GM19023 (cell line): ENCODE data around the gene ETV3L.
"Not testable (repeated sequence)": the region's sequence is repeated elsewhere in the genome, so short reads cannot be mapped to it uniquely, and the experiment has no call there.

Experiments
- ATAC-seq: cut with Tn5 transposase; IDR thresholded peaks from one replicate; pipeline ENCODE4 v1.9.1; 2021; ENCODE audit warnings: mild to moderate bottlenecking, moderate library complexity; ENCODE audit not compliant: unreplicated experiment

Gene ETV3L

DNA sequence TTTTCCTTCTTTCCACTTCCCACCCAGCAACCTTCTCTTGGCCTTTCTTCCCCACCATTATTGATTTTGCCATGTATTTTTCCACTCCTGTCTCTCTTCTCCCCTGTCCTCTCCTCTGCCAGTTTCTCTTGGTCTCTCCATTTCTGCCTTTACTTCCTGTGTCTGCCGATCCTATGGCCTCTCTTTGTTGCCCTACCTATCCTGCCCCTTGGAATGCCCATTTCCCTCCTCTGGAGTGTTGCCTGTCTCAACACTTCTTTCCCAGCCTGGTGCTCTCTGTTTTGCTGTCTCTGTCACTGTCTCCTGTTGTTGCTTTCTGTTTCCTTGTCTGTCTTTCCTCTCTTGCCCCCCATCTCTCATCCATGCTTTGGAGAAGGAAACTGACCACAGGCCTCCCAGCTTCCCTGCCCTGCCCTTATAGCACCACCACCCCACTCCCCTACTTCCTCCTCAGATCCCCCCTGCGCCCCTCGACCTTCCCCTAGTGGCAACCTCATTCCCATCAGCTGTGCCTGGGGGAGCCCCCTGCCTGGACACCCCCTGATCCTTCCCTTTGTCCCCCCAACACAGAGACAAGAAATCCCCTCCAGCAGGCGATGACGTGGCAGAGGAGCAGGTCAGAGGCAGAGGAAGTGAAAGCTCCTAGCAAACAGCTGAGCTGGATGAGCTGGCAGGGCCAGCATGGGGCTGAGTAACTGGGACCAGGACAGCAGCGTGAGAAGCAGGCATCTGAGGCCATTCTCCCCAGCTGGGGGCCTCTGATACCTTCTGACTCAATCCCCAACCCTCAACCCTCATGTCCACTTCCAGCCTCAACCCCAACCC, 6.6 kb upstream of the ETV3L start:
- peak; percentile 84 for ATAC-seq

DNA sequence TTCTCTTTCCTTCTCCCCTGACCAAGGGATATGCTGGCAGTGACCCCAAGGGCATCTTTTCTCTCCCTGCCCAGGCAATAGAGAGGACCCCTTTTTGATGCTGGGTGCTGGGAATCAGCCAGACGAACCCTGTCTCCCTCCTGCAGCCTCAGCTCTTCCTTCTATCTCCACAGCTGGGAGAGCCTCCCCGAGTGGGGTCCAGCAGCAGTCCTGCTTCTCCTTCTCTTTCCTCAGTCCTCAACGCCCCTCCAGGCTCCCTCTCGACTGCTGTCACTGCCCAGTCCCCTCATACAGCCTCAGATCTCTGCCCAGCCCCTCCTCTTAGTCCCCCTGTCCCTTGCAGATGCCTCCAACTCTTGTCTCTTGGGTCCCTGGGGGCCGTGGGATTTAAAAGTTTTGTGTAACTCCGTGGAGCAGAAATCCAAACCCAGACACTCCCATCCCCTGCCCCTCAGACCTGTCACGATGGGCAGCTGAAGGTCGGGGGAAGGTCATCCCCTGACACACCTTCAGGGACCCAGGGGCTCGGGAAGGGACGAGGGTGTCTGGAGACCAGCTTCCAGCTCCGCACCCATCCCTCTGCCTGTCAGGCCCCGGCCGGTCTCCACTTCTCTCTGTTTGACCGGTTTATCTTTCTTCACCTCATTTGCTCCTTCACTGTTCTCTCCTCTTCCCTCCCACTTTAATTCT, 5.8 kb upstream of the ETV3L start:
- no peak for ATAC-seq

DNA sequence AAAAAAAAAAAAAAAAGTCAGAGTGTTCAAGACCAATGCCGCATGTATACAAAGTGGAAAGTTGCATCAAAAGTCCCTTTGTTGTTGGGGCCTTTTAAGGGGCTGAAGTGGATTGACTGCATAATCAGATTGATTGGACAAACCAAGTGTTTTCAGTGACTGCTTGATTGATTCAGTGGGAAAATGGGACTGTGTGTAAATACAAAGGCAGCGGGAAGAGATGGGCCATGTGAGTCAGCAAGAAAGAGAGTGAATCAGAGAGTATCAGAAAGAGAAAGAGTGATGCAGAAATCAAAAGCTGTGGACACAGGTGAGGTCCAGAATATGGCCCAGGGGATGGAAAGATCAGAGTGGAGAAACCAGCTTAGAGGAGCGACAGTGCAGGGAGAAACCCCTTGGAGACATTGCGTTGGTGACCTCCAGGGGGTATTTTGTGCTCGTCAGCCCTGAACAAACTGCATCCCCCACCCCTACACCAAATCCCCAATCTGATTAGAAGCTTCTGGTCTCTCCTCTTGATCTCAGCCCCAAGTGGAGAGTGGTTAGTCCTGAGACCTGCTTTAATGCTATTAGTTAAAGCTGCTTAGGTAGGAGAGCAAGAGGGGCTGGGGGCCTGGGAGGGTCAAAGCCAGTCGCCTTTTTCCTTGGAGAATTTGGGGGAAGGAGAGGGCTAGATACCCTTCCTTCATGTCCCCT, 5.1 kb upstream of the ETV3L start:
- ATAC-seq: no peak

DNA sequence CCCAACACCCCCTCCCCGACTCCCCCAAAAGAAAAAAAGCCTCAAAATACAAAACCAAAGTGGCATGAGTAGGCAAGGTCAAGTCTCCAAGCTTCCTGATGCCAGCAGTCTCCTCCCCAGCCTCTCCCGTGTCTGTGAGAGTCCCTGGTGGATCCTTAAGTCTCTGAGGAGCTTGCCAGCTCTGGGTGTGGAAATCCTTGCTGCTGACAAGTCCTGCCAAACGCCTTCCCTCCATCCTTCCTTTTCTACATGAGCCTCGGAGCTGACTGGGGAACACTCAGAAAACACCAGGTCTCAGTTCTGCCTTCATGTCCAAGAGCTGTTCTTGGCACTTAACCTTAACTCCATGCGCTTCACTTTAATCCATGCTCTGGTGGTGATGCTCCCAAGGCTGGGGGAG, 3.7 kb upstream of the ETV3L start:
- no peak for ATAC-seq

DNA sequence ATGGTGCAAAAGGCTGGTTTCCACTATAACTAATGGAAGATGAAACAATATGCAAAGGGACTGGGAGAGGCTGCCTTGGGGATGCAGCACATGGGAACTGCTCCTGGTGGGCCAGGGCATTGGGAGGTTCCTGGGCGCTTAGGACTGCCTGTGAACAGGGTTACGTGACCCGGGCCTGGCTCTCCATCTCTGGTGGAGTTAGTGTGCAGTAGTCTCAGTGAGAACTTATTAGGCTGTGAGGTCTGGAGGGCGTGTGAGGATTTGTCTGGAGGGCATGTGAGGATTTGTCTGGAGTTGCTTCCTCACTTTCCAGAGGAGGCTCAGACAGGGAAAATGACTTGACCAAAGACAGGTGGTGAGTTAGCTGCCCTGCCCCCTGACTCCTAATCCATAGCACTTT, 1.5 kb upstream of the ETV3L start:
- no peak for ATAC-seq

DNA sequence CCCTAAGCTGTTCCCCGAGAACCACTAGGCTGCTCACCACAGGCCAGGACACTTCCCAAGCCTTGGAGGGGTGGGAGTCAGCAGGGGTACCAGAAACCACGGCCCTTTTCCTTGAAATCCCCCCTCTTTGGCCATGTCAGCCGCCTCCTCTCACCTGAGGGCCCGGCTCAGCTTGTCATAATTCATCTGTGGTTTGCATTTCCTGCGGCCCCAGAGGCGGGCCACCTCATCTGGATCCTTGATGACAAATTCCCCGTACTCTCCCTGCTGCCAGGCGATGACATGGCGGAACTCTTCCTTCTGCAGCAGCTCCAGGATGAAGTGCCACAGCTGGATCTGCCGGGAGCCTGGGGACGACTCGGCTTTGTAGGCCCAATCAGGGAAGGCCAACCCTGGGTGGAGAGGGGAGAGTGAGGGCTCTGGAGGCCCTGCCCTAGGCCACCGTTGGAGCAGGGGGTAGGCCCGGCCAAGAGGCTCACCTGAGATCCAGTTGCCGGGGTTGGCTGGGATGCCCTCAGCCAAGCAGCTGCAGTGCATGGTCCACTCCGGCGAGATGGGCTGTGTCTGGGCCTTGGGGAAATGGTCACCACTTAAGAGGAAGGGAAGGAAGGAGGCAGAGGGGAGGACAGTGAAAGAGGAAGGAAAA, 498 bp downstream of the ETV3L start:
- ATAC-seq: not testable (repeated sequence)

DNA sequence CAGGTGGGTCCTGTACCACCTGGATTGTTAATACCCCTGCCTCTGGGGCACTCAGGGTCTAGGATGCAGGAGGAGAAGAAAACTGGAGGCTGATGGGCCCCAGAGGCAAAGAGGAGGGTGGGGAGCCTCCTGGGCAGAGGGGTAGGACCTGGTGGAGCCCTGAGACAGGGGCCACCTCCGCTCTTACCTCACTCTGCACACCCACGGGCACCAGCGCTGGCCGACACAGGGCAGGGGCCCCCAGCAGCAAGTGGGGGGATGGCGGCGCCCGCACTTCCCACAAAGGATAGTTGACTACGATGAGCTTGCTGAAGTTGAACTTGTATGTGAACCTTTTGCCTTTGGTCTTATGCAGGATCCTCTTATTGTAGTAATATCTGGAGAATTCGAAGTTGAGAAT, 1.1 kb downstream of the ETV3L start:
- ATAC-seq: no peak

DNA sequence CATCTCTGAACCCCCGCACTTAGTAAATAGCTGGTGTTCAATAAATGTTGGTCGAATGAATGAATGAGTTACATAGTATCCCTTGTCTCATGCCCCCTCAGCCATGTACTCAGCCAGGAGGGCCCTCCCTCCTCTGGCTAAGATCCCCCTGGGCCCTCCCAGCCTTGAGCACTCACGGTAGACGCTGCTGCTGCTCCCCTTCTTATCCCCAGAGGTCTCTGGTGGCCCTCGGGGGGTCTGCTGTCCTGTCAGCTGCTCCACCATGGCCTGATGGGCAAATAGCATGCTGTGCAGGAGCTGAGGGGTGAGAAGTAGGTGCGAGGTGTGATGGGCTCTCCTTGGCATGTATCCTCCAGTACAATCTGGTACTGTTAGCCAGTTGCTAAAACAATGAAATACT, 1.9 kb downstream of the ETV3L start:
- ATAC-seq: no peak

DNA sequence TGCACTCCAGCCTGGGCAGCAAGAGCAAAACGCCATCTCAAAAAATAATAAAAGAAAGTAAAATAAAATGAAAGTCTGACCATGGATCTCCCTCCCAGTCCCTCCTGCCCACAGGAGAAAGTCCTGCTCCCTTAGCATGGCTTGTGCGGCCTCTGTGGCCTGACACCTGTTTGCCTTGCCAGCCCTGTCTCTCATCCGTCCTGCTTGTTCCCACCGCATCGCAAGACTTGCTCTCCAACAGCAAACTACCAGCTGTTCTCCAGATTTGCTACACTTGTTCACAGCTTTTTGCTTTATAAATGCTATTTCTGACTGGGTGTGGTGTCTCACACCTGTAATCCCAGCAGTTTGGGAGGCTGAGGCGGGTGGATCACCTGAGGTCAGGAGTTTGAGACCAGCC, 2.7 kb downstream of the ETV3L start:
- no peak for ATAC-seq

DNA sequence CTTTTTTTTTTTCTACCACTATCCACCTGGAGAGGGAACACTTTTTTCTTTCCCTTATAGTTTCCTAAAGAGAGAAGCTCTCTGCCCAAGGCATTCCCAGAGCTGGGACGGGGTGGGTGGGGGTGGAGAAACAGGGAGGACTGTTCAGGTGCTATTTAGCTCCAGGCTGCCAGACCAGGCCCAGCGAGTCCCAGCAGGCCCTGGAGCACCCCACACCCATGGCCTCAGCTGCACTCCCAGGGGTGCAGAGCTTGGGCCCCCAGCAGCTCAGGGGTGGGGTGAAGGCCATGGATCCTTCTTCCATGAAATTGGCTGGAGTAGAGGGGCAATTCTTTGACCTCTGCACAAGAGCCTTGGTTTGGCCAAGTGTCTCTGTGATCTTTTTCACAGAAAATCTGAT, 4.1 kb downstream of the ETV3L start:
- ATAC-seq: no peak

DNA sequence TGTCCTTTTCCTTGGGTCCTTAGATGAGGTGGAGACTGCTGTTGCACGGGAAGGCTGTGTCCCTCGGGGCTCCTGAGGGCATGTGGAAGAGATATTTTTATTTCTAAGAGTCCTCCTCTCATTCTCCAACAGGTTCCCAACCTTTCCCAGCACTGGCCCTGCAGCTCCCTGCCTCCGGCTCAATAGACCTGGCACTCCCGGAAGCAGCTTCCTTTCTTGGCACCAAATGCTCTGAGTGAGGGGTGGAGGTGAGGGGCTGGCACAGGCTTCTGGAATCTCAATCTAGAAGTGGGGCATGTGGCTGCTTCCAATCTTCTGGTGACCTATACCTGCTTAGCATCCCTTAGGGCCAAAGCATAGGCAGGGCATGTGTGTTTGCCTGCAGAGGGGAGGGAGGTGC, 4.5 kb downstream of the ETV3L start:
- no peak for ATAC-seq

DNA sequence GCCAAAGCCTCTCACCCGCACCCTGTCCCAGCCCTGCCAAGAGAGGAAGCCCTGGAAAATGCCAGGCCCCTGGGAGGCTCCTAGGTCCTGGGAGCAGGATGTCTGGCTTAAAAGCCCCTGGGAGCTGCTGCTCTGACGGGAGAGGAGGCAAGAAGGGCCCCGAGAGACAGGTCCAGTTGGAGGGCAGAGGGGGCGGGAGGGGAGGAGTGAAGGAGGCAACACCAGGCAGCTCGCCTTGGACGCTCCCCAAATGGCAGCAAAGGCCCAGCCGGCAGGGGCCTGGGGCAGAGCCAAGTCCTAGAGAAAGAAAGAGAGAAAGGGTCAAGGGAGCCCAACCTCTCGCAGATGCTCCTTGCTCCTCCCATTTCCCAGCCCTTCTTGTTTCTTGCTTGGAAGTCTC, 6.8 kb downstream of the ETV3L start:
- ATAC-seq: no peak

DNA sequence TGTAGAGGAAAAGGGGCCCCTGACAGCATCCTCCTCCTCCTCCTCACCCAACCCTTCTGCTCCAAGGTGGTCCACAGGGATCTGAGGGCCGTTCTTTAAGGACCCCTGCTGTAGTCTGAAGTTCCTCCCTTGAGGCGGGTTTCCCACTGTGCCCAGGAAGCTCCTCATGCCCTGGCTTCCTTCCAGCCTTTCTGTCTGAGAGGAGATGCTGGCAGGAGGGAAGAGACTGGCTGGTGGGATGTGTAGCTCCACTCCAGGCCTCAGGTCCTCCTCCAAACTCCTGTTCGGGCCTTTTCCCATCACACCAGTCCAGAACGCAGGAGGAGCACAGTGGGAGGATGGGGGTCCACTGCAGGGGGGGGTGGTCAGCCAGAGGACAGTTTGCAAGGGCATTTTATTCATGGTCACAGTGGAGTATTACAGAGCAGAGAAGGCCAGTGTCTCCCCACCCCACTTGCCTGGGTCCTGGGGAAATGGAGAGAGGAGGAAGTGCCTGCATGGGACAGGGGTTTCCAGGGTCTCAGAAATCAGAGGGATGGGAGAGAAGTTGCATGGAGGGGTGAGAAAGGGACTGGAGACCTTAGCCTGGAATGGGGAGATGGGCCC, 7.8 kb downstream of the ETV3L start:
- no peak for ATAC-seq

DNA sequence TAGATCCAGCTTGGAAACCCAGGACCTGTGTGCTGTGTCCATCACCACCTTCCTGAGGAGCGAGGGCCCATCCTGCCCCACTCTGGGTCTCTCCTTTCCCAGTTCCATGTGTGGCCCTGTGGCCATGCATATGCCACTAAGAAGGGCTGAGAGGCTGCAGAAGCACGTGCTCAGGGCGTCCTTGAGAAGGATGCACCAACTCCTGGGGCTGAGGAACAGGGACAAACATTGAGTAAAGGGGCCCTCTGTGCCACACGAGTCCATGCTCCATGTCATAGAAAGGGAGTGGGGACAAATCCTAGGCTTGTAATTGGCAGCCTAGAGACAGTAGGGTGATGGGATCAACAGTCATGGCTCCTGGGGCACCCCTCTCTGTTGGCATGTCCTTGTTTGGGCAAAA, 8.4 kb downstream of the ETV3L start:
- ATAC-seq: no peak

DNA sequence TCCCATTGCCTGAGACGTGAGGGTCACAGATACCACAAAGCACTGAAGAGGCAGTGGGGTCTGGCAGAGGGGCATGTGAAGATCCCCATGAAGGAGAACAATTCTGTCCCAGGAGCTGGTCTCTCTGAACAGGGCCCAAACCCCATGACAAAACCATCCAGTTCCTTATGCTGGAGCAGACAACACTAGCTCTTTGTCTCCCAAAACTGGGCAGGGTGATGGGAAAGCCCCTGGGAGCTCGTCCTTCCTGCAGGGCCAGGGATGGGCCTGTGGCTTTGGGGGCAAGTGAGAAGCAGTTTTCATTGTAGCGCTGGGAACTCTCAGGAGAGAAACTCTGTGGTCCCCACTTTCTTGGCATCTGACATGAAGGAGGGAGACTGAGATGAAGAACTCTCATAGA, 8.8 kb downstream of the ETV3L start:
- no peak for ATAC-seq

DNA sequence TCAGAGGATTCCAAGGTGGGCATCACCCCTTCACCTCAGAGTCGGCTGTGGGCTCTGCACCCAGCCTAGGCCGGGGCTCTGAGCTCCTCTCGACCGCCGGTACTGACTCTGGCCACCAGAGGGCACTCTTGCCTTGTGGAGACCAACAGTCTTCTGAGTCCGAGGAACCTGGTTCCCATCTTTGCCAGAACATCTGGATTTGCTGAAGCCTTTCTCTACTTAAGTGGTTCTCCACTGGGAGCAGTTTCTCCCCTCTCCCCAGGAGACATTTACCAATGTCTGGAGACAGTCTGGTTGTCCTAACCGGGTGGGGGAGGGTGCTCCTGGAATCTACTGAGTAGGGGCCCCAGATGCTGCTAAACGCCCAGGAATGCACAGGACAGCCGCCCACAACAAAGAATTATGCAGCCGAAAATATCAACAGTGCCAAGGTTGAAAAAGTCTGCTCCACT, 9.4 kb downstream of the ETV3L start:
- no peak for ATAC-seq

DNA sequence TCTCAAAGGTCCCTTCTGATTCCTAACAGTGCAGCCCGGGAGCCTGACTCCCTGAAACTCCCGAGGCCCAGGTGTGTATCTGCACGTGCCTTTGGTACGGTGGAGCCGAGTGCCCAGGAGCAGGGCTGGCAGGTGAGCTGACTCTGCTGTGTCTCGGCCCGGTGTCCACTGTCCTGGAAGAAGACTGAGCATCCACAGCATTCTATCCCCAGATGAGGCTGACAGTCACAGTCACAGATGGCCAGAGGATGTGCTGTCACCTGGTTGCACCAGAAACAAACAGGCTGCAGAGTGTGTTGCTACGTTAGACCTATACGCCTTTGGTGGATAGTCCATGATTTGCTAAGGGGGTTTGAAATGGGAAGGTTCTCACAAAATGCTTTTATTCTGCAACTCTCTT, 9.8 kb downstream of the ETV3L start:
- no peak for ATAC-seq

DNA sequence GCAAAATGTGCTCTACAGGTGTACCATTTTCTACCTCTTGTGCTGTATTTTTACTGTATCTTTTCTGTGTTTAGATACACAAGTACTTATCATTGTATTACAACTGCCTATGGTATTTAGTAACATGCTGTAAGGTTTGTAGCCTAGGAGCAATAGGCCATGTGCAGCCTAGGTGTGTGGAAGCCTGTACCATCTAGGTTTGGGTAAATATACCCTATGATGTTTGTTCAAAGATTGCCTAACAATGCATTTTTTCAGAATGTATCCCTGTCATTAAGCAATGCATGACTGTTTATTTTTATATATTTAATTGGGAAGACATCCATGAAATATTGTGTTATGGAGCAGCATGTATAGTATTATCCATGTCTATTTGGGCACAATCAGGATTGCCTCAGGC, 11.0 kb downstream of the ETV3L start:
- no peak for ATAC-seq

DNA sequence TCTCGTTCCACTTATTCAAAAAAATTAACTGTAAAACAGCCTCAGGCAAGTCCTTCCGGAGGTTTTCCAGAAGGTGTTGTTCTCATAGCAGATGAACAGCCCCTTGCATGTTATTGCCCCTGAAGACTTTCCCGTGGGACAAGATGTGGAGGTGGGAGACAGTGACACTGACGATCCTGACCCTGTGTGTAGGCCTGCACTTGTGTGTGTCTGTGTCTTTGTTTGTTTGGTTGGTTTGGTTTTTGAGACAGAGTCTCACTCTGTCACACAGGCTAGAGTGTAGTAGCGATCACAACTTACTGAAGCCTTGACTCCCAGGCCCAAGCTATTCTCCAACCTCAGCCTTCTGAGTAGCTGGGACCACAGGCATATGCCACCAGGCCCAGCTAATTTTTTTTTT, 12.6 kb downstream of the ETV3L start:
- no peak for ATAC-seq

DNA sequence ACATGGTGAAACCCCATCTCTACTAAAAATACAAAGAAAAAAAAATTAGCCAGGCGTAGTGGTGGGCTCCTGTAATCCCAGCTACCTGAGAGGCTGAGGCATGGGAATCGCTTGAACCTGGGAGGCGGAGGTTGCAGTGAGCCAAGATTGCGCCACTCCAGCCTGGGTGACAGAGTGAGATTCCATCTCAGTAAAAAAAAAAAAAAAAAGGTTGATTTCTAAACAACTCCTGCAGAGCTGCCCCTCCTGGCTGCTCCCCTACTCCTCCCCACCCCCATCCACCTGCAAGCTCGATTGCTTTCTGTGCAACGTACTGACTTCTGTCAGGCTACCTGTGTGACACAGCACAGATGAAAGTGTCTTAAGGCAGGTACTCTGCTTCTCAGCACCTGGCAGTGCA, 13.3 kb downstream of the ETV3L start:
- ATAC-seq: no peak

DNA sequence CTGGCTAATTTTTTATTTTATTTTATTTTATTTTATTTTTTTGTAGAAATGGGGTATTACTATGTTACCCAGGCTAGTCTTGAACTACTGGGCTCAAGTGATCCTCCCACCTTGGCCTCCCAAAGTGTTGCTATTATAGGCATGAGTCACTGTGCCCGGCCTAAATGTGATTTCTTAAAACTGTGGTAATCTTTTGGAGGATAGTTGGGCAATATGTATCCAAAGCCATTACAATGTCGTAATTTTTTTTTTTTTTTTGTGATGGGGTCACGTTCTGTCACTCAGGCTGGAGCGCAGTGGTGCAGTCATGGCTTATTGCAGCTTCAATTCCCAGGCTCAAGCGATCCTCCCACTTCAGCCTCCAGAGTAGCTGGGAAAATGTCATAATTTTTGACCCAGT, 14.2 kb downstream of the ETV3L start:
- no peak for ATAC-seq
